SU-DHL-6 (cell line): Measurements from ENCODE around the gene PHAX.
"Not testable (repeated sequence)": the region's sequence is repeated elsewhere in the genome, so short reads cannot be mapped to it uniquely, and the experiment has no call there.

Experiments used
- H2AFZ ChIP-seq: fragments of 200-600 bp; sonication (generic); 2 replicates; pipeline ENCODE4 v1.6.1; 2014; ENCODE audit warnings: low read depth, mild to moderate bottlenecking, moderate library complexity, mixed read lengths, antibody characterized with exemption, low read length; ENCODE audit not compliant: severe bottlenecking
- H3F3A ChIP-seq: fragments of 200-600 bp; shearing (Covaris generic); 2 replicates; pipeline ENCODE4 v1.6.0; 2016; ENCODE audit warnings: antibody characterized with exemption, mild to moderate bottlenecking; ENCODE audit not compliant: insufficient read depth
- H3K27ac ChIP-seq: fragments of 200-600 bp; sonication (generic); 2 replicates; pipeline ENCODE4 v1.5.1; 2016; ENCODE audit warnings: low read depth, mild to moderate bottlenecking, low read length, moderate library complexity, mixed read lengths
- H3K27me3 ChIP-seq: fragments of 200-600 bp; sonication (generic), shearing (Covaris generic); 2 replicates; pipeline ENCODE4 v1.6.0; 2014; ENCODE audit warnings: mild to moderate bottlenecking, low read length
- H3K36me3 ChIP-seq: fragments of 200-600 bp; sonication (generic); 2 replicates; pipeline ENCODE4 v1.6.1; 2014; ENCODE audit warnings: mild to moderate bottlenecking, low read length, mixed read lengths
- H3K4me2 ChIP-seq: fragments of 300-600, 200-600 bp; shearing (Covaris generic), sonication (generic); 2 replicates; pipeline ENCODE4 v1.6.0; 2014; ENCODE audit warnings: low read length, low read depth, mild to moderate bottlenecking; ENCODE audit not compliant: poor library complexity, severe bottlenecking
- H3K4me3 ChIP-seq: fragments of 200-600 bp; sonication (generic); 2 replicates; pipeline ENCODE4 v1.5.1; 2014; ENCODE audit warnings: antibody characterized with exemption, low read length, mild to moderate bottlenecking, mixed read lengths; ENCODE audit not compliant: insufficient read depth, poor library complexity, severe bottlenecking
- H3K79me2 ChIP-seq: fragments of 200-600 bp; sonication (generic); 2 replicates; pipeline ENCODE4 v1.6.1; 2014; ENCODE audit warnings: mild to moderate bottlenecking, low read length, moderate library complexity; ENCODE audit not compliant: insufficient read depth
- H3K9ac ChIP-seq: fragments of 200-600 bp; sonication (generic); 2 replicates; pipeline ENCODE4 v1.7.0; 2014; ENCODE audit warnings: mild to moderate bottlenecking, low read length
- H3K9me2 ChIP-seq: fragments of 200-600 bp; sonication (generic); replicated peaks from 2 replicates; pipeline ENCODE4 v1.6.1; 2014; ENCODE audit warnings: low read length; ENCODE audit not compliant: insufficient read depth
- H3K9me3 ChIP-seq: fragments of 200-600 bp; sonication (generic); 2 replicates; pipeline ENCODE4 v1.6.1; 2014; ENCODE audit warnings: low read length, mixed read lengths; ENCODE audit not compliant: insufficient read depth
- H4K20me1 ChIP-seq: fragments of 200-600 bp; sonication (generic); 2 replicates; pipeline ENCODE4 v1.6.1; 2014; ENCODE audit warnings: low read depth, mild to moderate bottlenecking, antibody characterized with exemption, low read length, moderate library complexity, mixed read lengths
- EZH2phosphoT487 ChIP-seq: fragments of 200-600 bp; sonication (generic), shearing (Covaris generic); conservative IDR thresholded peaks from 2 replicates; pipeline ENCODE4 v1.6.1; 2018; ENCODE audit warnings: mild to moderate bottlenecking, antibody characterized with exemption, low read length, moderate library complexity, mixed read lengths
- TF ChIP-seq, protein P1 (sequence below): fragments of 200-600 bp; sonication (generic); IDR thresholded peaks from one replicate; pipeline ENCODE4 v1.5.1; 2017; ENCODE audit warnings: antibody characterized with exemption, mild to moderate bottlenecking, low read length, moderate library complexity; ENCODE audit not compliant: insufficient read depth, poor library complexity, severe bottlenecking

Gene PHAX

DNA sequence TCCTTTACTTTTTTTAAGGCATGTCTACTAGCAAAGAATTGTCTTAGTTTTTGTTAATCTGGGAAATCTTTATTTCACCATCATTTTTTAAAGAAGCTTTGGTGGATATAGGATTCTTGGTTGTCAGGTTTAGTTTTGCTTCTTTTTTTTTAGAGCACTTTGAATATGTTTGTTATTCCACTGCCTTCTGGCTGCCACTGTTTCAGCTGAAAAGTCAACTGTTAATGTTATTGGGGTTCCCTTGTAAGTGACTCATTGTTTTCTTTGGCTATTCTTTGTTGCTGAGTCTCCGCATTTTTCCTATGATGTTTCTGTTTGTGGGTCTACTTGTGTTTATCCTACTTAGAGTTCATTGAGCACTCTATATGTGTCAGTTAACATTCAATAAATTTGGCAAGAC lies 44.4 kb downstream of the PHAX start:
- Histone ChIP-seq H3K9me3 (peaks cover 9% of the 10 kb centered on the region; the same call in 1 of the 2 replicates), H3K9me2 (no peaks in the 10 kb centered on the region), H3K79me2 (no peaks in the 10 kb centered on the region), H3K4me3 (no peak overlapping the region), H3K27me3 (no peaks in the 10 kb centered on the region), H3K9ac (no peak overlapping the region), H3F3A (no peaks in the 10 kb centered on the region), H4K20me1 (no peaks in the 10 kb centered on the region), H2AFZ (no peak overlapping the region), H3K4me2 (no peak overlapping the region), H3K27ac (no peak overlapping the region), H3K36me3 (0 out of 2 replicates have a peak, but pooled peaks cover 2% of the 10 kb centered on the region)
- TF ChIP-seq, protein P1, sequence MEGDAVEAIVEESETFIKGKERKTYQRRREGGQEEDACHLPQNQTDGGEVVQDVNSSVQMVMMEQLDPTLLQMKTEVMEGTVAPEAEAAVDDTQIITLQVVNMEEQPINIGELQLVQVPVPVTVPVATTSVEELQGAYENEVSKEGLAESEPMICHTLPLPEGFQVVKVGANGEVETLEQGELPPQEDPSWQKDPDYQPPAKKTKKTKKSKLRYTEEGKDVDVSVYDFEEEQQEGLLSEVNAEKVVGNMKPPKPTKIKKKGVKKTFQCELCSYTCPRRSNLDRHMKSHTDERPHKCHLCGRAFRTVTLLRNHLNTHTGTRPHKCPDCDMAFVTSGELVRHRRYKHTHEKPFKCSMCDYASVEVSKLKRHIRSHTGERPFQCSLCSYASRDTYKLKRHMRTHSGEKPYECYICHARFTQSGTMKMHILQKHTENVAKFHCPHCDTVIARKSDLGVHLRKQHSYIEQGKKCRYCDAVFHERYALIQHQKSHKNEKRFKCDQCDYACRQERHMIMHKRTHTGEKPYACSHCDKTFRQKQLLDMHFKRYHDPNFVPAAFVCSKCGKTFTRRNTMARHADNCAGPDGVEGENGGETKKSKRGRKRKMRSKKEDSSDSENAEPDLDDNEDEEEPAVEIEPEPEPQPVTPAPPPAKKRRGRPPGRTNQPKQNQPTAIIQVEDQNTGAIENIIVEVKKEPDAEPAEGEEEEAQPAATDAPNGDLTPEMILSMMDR = no peak
- no peak for TF ChIP-seq EZH2phosphoT487

DNA sequence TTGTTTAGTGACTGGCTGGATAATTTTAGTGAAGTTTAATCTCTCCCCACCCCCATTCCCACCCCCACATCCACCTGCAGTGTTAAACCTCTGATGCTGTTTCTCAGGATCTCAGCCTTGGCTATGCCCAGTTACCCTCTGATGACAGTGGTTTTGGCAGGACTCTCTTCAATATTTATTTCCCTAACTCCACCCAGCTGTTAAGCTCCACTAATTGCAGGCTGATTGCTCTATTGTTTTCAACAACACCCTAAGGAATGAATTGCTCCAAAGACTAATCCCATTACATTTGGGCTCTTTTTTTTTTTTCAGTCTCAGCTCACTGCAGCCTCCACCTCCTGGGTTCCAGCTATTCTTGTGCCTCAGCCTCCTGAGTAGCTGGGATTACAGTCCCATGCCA lies 46.3 kb downstream of the PHAX start:
- Histone ChIP-seq H3K4me2 (no peak overlapping the region), H3K36me3 (0 out of 2 replicates have a peak, but pooled peaks cover 2% of the 10 kb centered on the region), H3K9me2 (no peaks in the 10 kb centered on the region), H3K4me3 (no peak overlapping the region), H3K27me3 (no peaks in the 10 kb centered on the region), H2AFZ (no peak overlapping the region), H3K79me2 (no peaks in the 10 kb centered on the region), H3K9ac (no peak overlapping the region), H3K27ac (no peak overlapping the region), H4K20me1 (no peaks in the 10 kb centered on the region), H3K9me3 (peaks cover 9% of the 10 kb centered on the region; the same call in 1 of the 2 replicates), H3F3A (no peaks in the 10 kb centered on the region)
- no peak for TF ChIP-seq EZH2phosphoT487
- TF ChIP-seq, protein P1 = no peak

DNA sequence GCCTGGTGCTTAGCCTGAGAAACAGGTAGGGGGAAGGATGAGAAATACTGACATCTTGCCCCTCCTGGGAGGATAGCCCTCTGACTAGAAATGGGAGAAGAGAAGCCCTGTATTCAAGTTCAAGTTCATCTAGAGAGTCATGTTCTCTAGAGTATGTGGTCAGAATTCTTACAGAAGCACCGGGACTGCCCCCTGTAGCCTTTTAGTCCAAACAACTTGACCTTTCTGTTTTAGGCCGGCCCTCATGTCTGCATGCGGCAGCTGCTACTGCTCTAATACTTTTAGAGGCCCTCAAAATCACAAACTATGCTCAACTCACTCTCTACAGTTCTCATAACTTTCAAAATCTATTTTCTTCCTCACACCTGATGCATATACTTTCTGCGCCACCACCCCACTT lies 47.7 kb downstream of the PHAX start:
- Histone ChIP-seq H3K27ac (no peak overlapping the region), H4K20me1 (no peaks in the 10 kb centered on the region), H3K9ac (no peak overlapping the region), H3K9me2 (no peaks in the 10 kb centered on the region), H3F3A (no peaks in the 10 kb centered on the region), H3K36me3 (0 out of 2 replicates have a peak, but pooled peaks cover 2% of the 10 kb centered on the region), H3K4me2 (no peak overlapping the region), H3K4me3 (no peak overlapping the region), H2AFZ (no peak overlapping the region), H3K27me3 (no peaks in the 10 kb centered on the region), H3K79me2 (no peaks in the 10 kb centered on the region), H3K9me3 (peaks cover 9% of the 10 kb centered on the region; the same call in 1 of the 2 replicates)
- TF ChIP-seq, protein P1 = no peak
- no peak for TF ChIP-seq EZH2phosphoT487

DNA sequence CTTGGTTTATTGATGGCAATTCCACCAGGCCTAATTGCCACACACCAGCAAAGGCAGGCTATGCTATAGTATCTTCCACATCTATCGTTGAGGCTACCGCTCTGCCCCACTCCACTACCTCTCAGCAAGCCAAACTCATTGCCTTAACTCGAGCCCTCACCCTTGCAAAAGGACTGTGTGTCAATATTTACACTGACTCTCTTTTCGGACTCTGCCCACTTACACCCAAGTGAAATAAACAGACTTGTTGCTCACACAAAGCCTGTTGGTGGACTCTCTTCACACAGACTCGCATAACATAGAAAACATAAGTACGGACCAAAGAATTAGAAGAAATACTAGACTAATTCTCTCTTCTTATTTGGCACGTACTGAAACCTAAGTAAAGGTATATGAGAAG lies 48.3 kb downstream of the PHAX start:
- not testable (repeated sequence) for H3K27ac ChIP-seq, H3K4me3 ChIP-seq, H3K9me3 ChIP-seq, H3F3A ChIP-seq, H2AFZ ChIP-seq, H4K20me1 ChIP-seq, H3K79me2 ChIP-seq, H3K9ac ChIP-seq, H3K36me3 ChIP-seq, H3K27me3 ChIP-seq, H3K9me2 ChIP-seq, H3K4me2 ChIP-seq

DNA sequence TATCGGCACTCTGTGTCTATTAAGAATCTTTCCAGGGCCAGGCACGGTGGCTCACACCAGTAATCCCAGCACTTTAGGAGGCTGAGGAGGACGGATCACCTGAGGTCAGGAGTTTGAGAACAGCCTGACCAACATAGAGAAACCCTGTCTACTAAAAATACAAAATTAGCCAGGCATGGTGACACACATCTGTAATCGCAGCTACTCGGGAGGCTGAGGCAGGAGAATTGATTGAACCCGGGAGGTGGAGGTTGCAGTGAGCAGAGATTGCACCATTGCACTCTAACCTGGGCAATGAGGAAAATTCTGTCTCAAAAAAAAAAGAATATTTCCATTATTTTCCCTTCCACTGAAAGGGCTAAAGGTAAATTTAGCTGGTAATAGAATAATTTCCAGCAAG lies 49.0 kb downstream of the PHAX start:
- H3K4me3 ChIP-seq, H3K9me3 ChIP-seq, H3K27me3 ChIP-seq, H3F3A ChIP-seq, H3K27ac ChIP-seq, H3K9ac ChIP-seq, H4K20me1 ChIP-seq, H2AFZ ChIP-seq, H3K79me2 ChIP-seq, H3K9me2 ChIP-seq, H3K4me2 ChIP-seq, H3K36me3 ChIP-seq: not testable (repeated sequence)
